Duodenal mucosa (tissue), 2 donors: ENCODE results near the gene SAYSD1.

Experiments used
- H3K27ac ChIP-seq: one replicate; pipeline ENCODE4 v1.7.0; 2013; ENCODE audit warnings: low read depth, low read length
- H3K27me3 ChIP-seq, 2 donors: one replicate each; pipeline ENCODE4 v1.7.0; 2013; ENCODE audit warnings: low read length in 2 of 2, control low read depth in 1 of 2; ENCODE audit not compliant: insufficient read depth in 2 of 2, control insufficient read depth in 1 of 2
- H3K36me3 ChIP-seq, 2 donors: one replicate each; pipeline ENCODE4 v1.7.0; 2013; ENCODE audit warnings: low read length in 2 of 2, control low read depth in 1 of 2; ENCODE audit not compliant: insufficient read depth in 2 of 2, control insufficient read depth in 1 of 2
- H3K4me1 ChIP-seq, 2 donors: one replicate each; pipeline ENCODE4 v1.7.0; 2013; ENCODE audit warnings: low read length in 2 of 2, control low read depth in 1 of 2; ENCODE audit not compliant: insufficient read depth in 2 of 2, control insufficient read depth in 1 of 2
- H3K4me3 ChIP-seq, 2 donors: one replicate each; pipeline ENCODE4 v1.7.0; 2013; ENCODE audit warnings: low read length in 2 of 2, low read depth in 1 of 2
- H3K9ac ChIP-seq, 2 donors: one replicate each; pipeline ENCODE4 v1.7.0; 2013; ENCODE audit warnings: low read length in 2 of 2, low read depth in 1 of 2
- H3K9me3 ChIP-seq, 2 donors: one replicate each; pipeline ENCODE4 v1.7.0; 2013; ENCODE audit warnings: low read length in 2 of 2, control low read depth in 1 of 2; ENCODE audit not compliant: control insufficient read depth in 1 of 2

The SAYSD1 gene

GRCh38 chr6:39073471-39074355 is 41.3 kb downstream of the SAYSD1 start:
- no peak overlapping the region for H3K4me3 ChIP-seq
- H3K9ac ChIP-seq: no peak overlapping the region
- H3K9me3 ChIP-seq: no peaks in the 10 kb centered on the region
- no peaks in the 10 kb centered on the region for H3K4me1 ChIP-seq
- H3K36me3 ChIP-seq: no peaks in the 10 kb centered on the region
- no peak overlapping the region for H3K27ac ChIP-seq
- no peaks in the 10 kb centered on the region for H3K27me3 ChIP-seq

GRCh38 chr6:39072830-39073229 is 42.2 kb downstream of the SAYSD1 start:
- H3K4me3 ChIP-seq: no peak overlapping the region
- H3K27ac ChIP-seq: no peak overlapping the region
- no peaks in the 10 kb centered on the region for H3K9me3 ChIP-seq
- no peaks in the 10 kb centered on the region for H3K36me3 ChIP-seq
- no peaks in the 10 kb centered on the region for H3K27me3 ChIP-seq
- no peak overlapping the region for H3K9ac ChIP-seq
- H3K4me1 ChIP-seq: no peaks in the 10 kb centered on the region

GRCh38 chr6:39068391-39068790 is 46.6 kb downstream of the SAYSD1 start:
- Histone ChIP-seq H3K4me3 (no peak overlapping the region), H3K27ac (no peak overlapping the region), H3K27me3 (no peaks in the 10 kb centered on the region), H3K36me3 (no peaks in the 10 kb centered on the region), H3K9me3 (no peaks in the 10 kb centered on the region), H3K9ac (no peak overlapping the region), H3K4me1 (peaks cover 0 to 3% of the 10 kb centered on the region in 2 donors)

- Histone ChIP-seq H3K9me3 (no peaks in the 10 kb centered on the region), H3K4me1 (peaks cover 10 to 11% of the 10 kb centered on the region in 2 donors), H3K4me3 (no peak overlapping the region), H3K27ac (no peak overlapping the region), H3K27me3 (no peaks in the 10 kb centered on the region), H3K36me3 (no peaks in the 10 kb centered on the region), H3K9ac (no peak overlapping the region)
Measured at GRCh38 chr6:39065561-39065960, 49.4 kb downstream of the SAYSD1 start.

GRCh38 chr6:39063526-39063925 is 51.5 kb downstream of the SAYSD1 start:
- Histone ChIP-seq H3K9me3 (no peaks in the 10 kb centered on the region), H3K27me3 (no peaks in the 10 kb centered on the region), H3K27ac (no peak overlapping the region), H3K36me3 (no peaks in the 10 kb centered on the region), H3K4me1 (peaks cover 10 to 12% of the 10 kb centered on the region in 2 donors), H3K4me3 (no peak overlapping the region), H3K9ac (no peak overlapping the region)

- H3K27ac ChIP-seq: no peak overlapping the region
- H3K36me3 ChIP-seq: no peaks in the 10 kb centered on the region
- peaks cover 10 to 12% of the 10 kb centered on the region in 2 donors for H3K4me1 ChIP-seq
- H3K9ac ChIP-seq: no peak overlapping the region
- no peak overlapping the region for H3K4me3 ChIP-seq
- no peaks in the 10 kb centered on the region for H3K27me3 ChIP-seq
- no peaks in the 10 kb centered on the region for H3K9me3 ChIP-seq
Measured at GRCh38 chr6:39062014-39062740, 52.8 kb downstream of the SAYSD1 start.

GRCh38 chr6:39061588-39061987 is 53.4 kb downstream of the SAYSD1 start:
- peaks cover 10 to 12% of the 10 kb centered on the region in 2 donors for H3K4me1 ChIP-seq
- no peak overlapping the region for H3K4me3 ChIP-seq
- no peaks in the 10 kb centered on the region for H3K27me3 ChIP-seq
- H3K27ac ChIP-seq: no peak overlapping the region
- H3K9ac ChIP-seq: no peak overlapping the region
- H3K36me3 ChIP-seq: no peaks in the 10 kb centered on the region
- H3K9me3 ChIP-seq: no peaks in the 10 kb centered on the region

- Histone ChIP-seq H3K27ac (no peak overlapping the region), H3K27me3 (no peaks in the 10 kb centered on the region), H3K9ac (no peak overlapping the region), H3K4me3 (no peak overlapping the region), H3K4me1 (peaks cover 10 to 12% of the 10 kb centered on the region in 2 donors), H3K9me3 (no peaks in the 10 kb centered on the region), H3K36me3 (no peaks in the 10 kb centered on the region)
Measured at GRCh38 chr6:39061182-39061581, 53.8 kb downstream of the SAYSD1 start.

GRCh38 chr6:39060467-39061160 is 54.4 kb downstream of the SAYSD1 start:
- Histone ChIP-seq H3K9me3 (no peaks in the 10 kb centered on the region), H3K36me3 (no peaks in the 10 kb centered on the region), H3K27ac (no peak overlapping the region), H3K4me1 (peaks cover 10 to 12% of the 10 kb centered on the region in 2 donors), H3K4me3 (no peak overlapping the region), H3K9ac (no peak overlapping the region), H3K27me3 (no peaks in the 10 kb centered on the region)
